Stimulated activated CD8-positive, alpha-beta memory T cell treated with anti-CD3 and anti-CD28 coated beads, Interleukin-15, amount 100 ng/mL, for 1 hour (primary cell): ENCODE data around the gene ANKRD44.
"Not testable (repeated sequence)": the region's sequence is repeated elsewhere in the genome, so short reads cannot be mapped to it uniquely, and the experiment has no call there.

Experiments
- DNase-seq: peaks from one replicate; pipeline ENCODE4 v3.0.0-alpha.2; 2020; ENCODE audit warnings: low read depth

Gene ANKRD44

DNA sequence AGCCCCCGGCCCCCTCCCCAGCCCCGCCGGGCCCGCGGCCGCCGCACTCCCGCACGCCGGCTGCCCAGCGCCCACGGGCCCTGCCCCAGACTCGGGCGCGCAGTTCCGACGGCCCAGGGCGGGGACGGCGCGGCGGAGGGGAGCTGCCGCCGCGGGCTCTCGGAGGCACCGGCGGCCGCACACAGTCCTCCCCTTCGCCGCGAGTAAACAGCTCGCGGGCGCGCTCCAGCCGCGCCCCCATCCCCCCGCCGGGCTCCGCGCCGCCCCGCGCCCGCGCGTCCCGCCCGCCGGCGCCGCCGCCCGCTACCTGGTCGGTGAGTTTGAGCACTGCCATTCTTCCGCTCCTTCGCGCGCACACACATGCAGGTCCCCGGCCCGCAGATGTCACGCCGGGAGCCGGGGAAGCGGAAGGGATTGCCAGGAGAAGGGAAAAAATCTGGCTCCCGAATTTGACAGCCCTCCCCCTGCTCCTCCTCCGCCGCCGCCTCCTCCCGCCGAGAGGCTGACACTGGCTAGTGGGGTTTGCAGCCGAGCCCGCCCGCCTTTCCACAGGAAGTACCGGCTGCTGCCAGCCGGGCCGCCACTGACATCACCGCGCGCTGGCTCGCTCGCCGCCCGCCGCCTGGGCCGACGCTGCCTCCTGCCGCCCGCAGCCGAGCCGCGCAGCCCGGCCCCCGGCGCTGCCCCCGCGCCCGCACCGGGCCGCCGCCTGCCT lies at the start of gene ANKRD44:
Gene ANKRD44 (minus strand): TSS at position 510 of the 715 bp plus-strand sequence. CDS start 176 bp downstream, at position 334.
- DNase-seq, result peak; percentile 72

DNA sequence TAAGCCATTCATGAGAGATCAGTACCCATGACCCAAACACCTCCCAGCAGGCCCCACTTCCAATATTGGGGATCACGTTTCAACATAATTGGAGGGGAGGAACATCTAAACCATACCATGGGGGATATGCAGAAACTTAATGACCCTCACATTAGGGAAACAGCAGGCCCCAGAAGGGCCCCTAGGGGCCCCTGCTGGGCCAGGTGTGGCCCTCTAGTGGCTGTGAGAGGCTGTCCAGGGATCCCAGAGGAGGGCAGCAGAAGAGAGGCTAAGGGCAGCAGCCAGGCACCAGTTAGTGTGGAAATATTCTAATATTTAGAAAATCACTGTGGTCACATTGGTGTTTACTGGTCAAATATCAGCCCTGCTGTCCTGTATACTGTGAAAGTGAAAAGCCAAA lies 49.3 kb upstream of the ANKRD44 start:
- no peak for DNase-seq

DNA sequence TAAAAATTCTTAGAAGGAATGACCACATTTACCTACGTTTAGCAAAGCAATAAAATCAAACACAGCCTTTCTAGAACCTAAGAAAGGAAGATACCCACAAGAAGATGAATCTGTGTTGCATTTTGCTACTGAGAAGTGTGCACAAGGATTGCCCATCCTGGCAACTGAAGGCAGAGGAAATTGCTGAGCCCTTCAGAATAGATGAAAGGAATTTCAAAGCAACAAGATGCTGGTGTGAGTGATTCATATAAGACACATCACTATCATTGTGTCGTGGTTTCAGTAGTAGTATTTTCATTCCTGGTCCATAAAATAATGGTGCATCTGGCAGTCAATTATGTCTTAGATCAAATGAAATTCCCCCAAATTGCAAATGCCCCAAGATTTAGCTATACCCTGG lies 48.4 kb upstream of the ANKRD44 start:
- no peak for DNase-seq

DNA sequence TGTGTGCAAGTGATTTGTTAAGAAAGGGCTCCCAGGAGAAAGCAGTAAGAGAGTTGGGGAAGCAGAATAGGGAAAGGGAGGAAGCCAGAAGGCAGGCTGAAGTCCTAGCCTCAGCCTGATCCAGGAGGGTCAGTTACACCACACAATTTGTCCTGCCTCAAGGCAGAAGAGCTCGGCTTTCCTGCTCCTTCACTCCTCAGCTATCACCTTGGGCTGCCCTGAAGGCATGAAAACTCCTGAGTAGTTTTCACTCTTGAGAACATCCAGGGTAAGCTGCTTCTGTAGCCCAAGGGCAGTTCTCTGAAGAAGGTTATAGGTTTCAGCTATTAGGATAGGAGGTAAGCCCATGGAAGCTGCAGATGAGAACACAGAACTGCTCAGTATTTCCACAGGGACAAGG lies 47.4 kb upstream of the ANKRD44 start:
- DNase-seq, result no peak

DNA sequence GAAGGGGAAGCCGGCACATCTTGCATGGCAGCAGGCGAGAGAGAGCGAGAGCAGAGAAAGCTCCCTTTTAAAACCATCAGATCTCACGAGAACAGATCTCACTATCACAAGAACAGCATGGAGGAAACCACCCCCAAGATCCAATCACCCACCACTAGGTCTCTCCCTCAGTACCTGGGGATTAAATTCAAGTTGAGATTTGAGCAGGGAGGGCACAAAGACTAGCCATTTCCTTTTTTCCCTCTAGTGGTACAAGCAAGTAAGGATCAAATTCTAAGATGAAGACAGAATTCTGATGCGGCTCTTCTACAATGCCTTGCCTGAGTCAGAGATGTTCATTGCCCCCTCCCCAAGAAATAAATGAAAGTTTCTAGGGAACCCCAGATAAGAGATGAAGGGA lies 45.6 kb upstream of the ANKRD44 start:
- DNase-seq, result no peak

DNA sequence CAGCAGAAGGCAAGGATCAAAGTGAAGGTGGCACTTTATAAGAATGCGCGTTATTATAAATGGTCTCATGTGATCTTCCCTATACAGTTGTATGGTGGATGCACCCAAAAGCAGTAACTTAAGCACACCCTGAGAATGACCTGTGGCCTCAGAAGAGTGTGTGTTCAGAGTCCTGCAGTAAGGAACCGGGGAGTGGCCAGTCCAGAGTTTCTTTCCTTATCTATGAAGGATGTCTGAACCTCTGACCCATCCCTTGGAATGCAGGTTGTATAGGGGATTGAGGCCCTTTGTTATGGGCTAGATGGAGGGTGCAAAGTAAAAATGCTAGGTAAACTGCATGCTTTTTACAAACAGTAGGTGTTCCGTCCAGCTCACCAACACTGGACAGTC lies 43.6 kb upstream of the ANKRD44 start:
- no peak for DNase-seq

DNA sequence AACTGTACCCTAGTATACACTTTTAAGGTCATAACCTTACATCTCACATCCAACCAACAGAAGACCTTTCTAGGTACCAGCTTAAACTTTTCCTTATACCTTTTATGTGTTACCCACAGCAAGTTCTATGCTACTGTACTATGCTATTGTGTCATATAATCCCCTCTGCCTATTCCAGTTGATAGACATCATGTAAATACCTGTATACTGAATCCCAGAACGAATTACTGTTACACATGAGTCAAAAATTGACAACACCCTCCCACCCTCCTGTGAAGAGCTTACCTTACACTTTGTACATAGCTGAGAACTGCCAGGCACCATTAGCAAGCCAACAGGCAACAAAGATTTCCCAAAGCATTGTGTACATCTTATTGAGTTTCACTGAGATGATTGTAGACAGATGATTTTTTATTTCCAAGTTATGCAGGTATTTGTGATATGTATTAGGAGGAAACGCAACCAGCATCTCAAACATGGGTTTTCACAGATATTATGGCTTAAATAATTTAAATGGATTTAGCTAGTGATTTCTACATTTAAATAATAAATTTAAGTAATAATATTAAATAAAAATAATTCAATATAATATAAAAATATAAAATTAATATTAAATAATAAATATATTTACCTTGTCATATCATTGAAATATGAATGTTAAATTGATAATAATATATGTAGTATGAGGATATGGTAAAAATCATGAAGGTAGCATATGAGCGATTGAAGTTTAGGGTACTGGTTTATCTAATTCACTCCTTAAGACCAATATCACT lies 43.0 kb upstream of the ANKRD44 start:
- DNase-seq, result no peak

DNA sequence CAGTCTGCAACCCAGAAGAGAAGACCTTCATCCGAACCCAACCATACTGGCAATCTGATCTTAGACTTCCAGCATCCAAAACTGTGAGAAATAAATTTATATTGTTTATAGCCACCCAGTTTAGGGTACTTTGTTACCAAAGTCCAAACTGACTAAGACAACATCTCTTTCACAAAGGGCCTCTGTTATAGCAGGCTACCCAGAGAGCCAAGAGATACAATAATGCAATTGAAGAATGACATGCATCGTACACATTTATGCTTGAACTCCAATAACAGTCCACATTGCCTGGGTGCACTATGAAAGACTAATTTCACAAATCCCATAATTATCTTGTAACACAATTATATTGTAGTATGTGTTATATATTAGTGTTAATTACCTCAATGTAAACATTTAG lies 39.1 kb upstream of the ANKRD44 start:
- DNase-seq, result no peak

DNA sequence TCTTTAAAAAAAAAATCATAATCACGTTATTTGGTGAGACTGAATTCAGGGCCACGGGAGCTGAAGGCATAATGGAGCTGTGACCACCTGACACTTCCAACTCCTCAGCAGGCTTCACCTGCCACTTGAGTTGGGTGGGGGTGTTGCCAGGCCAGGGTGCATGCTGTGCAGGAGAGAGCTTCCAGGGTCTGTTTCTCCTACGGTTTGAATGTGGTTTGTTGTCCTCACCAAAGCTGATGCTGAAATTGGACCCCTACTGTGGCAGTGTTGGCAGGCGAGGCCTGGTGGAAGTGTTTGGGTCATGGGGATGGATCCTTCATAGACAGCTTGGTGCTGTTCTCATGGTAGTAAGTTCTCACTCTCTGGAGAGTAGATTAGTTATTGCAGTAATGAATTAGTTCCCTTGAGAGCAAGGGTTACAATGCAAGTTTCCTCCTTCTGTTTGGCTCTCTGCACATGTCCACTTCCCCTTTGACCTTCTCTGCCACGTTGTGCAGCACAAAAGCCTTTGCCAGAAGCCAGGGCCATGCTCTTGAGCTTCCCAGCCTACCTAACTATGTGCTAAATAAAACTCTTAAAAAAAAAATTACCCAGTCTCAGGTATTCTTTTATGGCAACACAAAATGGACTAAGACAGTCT lies 38.3 kb upstream of the ANKRD44 start:
- no peak for DNase-seq

DNA sequence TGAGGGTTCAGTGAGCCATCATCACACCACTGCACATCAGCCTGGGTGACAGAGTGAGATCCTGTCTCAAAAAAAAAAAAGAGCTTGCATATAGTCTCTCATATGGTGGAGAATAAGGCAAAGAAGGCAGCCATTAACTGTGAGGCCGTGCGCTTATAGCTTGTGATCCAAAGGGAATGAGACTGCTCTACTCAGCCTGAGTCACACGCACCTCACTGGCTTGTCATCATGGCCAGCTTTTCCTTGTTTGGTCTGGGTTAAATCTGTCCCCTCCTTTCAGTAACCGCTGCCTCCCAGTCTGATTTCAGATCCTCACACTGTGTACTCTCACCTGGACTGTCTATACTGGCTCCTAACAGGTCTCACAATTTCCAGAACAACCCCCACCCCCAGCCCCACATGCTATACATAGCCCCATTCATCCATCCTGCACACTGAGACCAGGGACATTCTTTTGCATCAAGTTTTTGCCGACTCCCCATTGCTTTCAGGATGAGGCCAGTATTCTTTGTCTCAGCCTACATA lies 35.3 kb upstream of the ANKRD44 start:
- DNase-seq, result no peak

DNA sequence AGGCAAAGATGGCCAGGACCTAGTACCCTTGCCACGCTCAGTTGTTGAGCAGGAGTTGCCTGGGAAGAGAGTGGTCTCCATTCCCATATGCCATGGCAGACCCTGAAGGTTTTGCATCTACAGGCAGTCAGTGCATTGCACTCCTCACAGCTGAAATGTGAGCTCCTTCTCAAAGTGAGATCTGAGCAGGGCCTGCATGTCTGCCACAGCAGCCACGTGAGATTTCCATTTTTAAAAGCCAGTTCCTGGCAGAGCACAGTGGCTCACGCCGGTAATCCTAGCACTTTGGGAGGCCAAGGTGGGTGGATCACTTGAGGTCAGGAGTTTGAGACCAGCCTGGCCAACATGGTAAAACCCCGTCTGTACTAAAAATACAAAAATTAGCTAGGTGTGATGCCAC lies 33.4 kb upstream of the ANKRD44 start:
- not testable (repeated sequence) for DNase-seq

DNA sequence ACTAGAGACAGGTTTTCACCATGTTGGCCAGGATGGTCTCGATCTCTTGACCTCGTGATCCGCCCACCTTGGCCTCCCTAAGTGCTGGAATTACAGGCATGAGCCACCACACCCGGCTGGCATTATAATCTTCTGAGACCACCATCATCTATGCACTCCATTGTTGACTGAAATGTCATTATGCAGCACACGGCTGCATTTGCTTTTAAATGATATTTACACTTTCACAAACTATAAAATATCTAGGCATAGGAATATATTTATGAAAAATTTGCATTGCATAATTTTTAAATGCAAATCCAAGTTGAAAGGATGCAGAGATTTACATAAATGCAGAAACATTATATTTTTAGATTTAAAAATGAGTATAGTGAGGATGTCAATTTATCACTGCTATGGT lies 30.0 kb upstream of the ANKRD44 start:
- DNase-seq, result no peak

DNA sequence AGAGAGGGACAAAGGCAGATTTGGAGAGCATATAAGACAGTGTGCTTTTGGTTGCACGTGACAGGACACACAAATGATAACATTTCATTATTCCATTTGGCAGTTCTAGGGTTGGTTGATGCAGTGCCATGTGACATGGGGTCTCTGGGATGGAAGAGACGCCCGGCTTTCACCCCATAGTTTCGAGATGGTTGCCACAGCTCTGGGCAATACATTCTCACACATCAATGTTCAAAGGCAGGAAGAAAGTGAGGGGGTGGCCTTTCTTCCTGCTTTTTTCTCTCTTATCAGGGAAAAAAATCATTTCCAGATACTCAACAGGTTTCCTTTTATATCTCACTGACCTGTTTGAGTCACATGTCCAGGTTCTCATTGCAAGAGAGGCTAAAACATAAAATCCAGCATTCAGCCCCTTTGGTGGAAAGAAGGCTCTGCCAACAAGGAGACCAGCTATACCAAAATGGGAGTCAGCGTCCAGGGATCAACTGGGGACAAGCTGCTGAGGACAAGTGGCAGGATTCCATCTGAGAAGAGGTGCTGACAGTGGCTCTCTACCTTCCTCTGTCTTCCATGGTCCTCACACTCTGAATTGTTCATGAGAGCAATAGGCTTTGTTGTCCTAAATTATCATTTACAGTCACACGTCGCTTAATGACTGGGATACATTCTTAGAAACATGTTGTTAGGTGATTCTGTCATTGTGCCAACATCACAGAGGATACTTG lies 29.1 kb upstream of the ANKRD44 start:
- no peak for DNase-seq

DNA sequence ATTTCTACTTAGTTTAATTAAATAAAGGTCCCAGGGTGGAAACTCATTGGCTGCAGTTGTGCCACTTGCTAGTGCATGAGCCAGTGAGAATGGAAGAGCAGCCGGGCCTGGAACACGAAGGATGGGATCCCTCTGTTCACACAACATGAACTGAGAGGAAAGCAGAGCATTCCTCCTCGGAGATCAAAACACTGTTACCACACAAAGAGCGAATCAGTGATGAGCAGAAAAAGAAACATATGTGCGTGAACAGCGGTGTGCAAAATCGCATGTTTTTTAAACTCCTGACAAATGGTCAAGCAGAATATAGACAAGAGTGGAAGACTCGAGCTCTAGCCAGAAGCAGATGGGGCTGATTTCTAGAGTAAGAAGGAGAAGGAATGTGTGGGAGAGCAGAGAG lies 28.4 kb upstream of the ANKRD44 start:
- DNase-seq, result no peak

DNA sequence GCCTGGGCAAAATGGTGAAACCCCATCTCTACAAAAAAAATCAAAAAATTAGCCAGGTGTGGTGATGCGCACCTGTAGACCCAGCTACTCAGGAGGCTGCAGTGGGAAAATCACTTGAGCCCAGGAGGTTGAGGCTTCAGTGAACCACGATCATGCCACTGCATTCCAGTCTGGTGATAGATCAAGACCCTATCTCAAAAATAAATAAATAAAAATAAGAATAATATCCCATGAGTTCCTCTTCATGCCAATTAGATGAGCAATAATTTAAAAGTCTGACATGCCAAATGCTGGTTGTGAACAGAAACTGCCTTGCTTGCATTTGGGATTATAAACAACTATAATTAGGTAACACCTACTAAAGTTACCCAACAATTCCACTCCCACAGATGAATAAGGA lies 22.1 kb upstream of the ANKRD44 start:
- no peak for DNase-seq

DNA sequence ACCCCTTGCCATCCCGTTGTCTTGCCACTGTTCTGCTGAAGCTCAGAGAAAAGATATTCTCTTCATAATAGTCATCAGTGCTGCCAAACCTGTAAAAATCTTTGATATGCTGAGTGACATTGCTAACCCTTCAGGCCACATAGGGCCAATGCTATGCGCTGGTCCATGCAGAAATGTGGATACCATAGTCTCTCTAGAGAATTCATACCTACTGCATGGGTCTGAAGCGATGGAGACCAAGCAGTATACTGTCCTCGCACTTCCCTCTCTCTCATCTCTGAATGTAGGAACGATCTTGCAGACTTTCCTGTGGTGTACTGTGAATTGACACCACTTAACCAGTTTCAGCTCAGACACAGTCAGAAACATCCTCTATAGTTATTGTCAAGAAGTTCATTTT lies 17.9 kb upstream of the ANKRD44 start:
- DNase-seq, result no peak

DNA sequence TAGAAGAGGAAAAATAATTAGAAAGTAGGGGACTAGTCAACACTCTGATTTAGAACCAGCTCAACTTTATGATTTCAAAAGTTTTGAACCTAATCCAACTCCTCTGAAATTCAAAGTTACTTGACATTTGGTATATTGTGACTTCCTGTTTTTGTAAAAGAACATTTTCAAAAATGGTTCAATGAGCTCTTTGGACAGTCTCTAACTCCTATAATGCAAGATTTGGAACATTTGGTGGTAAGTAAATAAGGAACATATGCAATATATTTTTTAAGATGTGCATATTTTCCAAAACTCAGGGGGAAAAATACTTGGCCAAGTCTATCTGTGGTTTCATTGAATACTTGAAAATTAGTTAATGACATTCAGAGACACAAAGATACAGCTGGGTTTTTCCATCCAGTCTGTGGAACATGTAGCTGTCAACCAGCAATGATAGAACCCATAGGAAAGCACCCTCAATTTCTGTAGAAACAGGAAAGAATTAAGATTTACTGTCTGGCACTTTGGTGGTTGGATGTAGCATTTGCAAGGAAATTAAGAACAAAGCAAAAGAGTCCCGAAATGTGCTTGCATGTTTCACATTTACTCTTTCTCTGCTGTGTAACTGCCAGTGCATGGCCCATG lies 17.0 kb upstream of the ANKRD44 start:
- DNase-seq, result no peak

DNA sequence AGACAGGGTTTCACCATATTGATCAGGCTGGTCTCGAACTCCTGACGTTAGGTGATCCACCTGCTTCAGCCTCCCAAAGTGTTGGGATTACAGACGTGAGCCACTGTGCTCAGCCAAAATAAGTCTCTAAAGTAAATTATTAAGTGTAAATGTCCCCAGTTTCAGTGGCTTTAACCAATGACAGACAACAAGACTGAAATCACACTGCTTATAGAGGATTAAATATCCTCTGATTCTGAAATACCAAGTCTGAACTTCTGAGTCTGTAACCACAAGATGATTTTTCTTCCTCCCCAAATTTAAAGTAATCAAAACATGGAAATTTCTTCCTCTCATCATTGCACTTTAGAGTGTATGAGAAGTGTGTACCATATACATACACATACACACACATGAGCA lies 16.5 kb upstream of the ANKRD44 start:
- DNase-seq, result no peak

DNA sequence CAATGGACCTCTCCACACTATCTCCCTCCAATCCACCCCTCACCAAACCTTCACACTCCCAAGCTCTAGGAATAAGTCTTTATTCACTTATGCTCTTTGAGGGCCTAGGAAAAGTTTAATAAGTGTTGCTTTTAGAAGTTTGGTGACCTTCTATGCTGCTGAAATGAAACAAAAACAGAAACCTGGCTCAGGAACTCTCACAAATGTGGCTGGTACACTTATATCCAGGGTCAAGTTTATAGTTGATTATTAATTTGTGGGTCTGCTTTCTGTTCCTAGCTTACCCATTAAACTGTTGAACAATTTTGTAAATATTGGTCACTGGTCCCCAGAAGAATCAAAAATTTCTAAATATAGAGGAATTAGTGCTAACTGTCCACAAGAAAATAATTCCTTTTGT lies 14.2 kb upstream of the ANKRD44 start:
- DNase-seq, result no peak

DNA sequence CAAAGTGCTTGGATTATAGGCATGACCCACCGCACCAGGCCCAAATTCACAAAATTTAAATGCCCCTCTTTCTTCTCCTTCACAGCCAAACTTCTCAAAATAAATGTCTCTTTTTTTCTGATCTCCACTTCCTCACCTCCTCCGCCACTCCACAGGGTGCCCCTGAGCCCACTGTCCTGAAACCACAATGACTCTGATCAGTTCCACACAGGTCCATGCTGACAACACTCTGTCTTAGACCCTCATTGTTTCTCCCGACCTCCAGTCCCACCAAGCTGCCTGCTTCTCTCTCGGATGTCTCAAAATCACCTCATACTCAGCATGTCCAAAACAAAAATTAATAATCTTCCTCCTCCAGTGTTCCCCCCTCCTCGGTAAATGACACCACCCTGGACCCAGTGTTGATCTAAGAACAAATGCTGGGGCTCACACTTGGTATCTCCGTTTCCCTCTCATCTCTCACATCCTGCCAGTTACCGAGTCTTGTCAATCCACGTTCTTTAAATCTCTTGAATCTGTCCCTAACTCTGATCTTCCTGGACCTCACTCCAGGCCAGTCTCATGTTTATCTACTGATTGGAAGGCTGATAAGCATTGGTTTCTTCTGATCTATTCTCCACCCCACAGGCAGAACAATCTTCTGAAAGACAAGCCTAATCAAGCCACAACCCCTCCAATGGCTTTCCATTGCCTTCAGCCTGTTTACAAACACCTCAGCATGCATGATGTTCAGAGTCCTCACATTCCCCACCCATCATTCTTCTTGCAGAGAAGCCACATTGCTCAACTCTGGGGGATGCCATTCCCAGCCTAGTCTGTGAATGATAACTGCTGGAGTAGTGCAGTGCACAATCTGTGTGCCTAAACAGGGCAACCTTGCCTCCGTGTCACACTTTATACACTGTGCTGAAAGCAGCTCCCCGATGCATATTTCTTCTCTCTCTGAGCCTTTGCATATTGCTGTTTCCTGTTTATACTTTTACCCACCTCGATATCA lies 12.4 kb upstream of the ANKRD44 start:
- no peak for DNase-seq

DNA sequence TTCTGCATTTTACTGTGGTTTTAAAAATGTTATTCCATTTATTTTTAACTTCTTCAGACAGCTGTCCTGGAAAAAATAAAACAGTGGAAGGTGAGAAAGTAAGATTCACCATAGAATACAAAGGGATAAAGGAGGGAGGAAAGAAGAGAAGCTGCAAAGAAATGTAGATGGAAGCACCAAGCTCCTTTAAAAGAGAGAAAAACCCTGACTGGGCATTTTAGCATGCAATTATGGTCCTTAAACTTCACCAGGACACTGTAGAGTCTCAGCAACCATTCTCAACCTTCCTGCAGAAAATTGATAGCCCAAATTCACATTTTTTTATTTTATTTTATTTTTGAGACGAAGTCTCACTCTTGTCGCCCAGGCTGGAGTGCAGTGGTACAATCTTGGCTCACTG lies 11.6 kb upstream of the ANKRD44 start:
- no peak for DNase-seq
